Activated CD4-positive, alpha-beta T cell treated with anti-CD3 and anti-CD28 coated beads, Interleukin-2, amount 50 U/mL, for 48 hours (primary cell): ENCODE measurements around the gene RPGRIP1.
"Not testable (repeated sequence)": the region's sequence is repeated elsewhere in the genome, so short reads cannot be mapped to it uniquely, and the experiment has no call there.

Experiments used
- DNase-seq, 2 experiments: peaks; one replicate each; pipeline ENCODE4 v3.0.0-alpha.2; 2020

Gene RPGRIP1

DNA sequence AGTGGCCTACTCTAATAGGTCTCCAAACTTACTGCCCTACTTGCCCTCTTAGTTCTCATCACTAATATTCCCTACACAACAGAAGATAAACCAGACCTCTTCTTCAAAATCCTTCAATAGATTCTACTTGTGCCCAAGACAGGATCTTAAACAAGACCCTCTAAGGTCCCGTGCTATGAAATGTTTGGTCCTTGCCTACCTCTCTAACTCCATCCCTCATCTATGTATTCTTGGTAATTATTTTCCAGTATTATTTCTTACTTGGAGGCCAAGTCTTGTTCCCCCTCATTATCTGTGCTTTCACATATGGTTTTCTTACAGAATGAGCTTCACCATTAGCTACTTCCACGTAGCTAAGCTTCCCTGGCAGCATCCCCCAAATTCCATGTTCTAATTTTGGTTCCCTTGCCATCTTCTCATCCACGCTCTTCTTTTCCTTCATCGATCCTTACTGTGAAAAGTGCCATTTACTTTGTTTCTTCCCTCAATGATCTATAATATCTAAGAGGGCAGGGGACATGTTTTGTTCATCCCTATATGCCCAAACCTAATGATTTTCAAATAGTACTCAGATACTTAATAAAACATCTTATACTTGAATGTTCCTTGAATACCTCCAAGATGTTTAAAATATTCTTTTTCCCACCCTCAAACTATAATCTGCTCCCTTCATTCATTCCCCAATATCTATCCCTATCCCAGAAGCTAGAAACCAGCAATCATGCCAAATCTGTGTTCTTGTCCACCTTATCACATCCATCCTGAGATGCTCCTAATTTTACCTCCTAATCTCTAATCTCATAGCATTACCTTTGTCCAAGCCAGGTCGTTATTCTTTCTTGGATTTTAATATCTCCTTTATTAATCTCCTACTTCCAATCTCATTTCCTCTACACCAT lies 20.7 kb upstream of the RPGRIP1 start:
- DNase-seq: no peak

DNA sequence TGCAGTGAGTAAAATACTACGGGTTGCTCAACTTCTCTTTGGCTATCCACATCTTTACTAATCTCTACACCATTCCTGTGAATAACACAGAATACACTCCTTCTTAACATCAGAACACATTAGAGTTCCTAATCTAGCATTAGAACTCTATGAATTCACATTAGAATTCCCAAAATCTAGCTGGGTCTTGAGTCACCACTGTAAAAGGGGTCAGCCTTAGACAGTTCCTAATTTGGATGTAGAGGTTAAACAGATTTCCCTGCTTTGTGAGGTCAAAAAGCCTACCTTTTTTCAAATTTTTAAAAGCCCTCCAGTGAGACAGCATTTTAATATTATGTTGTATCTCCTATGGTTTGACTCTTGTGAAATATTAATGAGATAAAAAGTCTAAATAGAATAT lies 18.1 kb upstream of the RPGRIP1 start:
- DNase-seq: no peak

DNA sequence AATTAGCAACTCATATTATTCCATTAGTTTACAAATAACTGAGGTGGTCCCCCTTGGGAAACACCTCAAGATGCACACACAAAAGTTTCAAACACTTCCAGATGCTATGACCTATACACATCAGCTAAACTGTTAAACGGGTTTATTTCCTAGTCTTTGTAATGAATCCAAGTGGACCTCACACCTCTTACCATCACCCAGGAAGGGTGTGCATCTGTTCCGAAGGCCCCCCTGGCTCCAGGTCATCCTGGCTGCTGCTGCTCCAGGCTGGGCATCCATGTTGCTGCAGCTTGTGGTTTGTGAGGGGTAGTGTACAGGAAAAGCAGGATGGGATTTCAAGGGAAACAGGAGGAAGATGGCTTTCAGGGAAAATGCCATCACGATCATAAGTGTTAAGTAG lies 17.5 kb upstream of the RPGRIP1 start:
- no peak for DNase-seq

DNA sequence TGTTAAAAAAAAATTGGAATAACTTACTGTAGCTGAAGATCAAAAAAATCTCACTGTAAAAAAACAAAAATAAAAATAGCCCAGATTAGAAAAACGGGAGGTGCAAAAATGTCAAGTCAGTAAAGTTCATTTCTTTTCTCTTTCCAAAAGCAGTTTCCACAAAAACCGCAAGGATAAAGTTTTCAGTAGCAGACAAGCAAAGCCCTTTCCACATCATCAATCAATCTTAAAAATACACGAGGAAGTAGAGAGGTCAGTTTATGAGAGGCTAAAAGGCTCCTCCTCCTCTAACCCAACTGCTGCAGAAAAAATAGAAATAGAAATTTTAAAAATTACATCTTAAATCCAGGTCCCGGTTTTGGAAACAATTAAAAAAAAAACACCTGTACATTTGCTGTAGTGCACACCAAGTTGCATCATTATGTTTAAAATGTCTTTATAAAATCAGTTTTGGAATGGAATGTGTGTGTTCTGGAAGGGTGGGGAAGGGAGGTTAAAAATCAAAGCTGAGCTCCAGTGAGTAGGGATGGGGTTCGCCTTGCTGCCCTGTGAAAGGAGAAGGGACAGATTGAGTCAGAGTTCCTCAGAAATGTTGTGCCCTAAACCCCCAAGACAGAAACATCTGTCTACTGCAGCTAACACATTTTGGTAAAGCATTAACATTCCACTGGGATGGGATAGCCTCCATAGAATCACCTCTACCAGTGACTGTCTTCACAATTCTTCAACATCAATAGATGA lies 16.4 kb upstream of the RPGRIP1 start:
- DNase-seq: no peak

DNA sequence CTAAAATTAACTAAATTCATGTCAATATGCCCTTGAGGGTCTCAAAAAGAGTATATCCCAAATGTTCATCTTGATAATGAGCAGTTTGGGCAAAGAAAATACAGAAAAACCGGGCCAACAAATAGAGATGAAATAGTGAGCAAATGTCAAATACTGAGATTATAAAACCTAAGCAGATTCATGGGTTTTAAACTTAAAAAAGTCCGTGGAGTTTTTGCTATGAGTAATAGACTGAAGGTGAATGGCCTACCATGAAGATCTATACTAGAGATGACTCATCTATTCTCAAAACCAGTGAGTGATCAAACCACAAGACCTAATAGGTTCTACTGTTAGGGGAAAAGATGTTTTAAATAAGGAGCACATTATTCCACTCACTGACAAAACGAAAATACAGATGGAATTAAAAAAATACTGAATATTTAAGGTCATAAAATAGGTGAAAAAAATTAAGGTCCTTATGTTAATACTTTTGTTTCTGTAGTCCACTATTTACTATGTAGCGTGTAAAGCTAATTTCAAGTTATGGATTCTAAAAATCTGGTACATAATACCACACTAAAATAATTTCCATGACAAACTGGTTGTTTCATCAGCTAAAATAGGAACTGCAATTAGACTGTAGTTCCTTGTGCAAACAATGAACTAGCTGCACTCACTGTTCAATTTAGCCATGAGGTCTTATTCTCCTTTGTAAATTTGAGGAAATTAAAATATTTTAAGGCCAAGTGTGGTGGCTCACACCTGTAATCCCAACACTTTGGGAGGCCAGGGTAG lies 15.7 kb upstream of the RPGRIP1 start:
- no peak for DNase-seq

DNA sequence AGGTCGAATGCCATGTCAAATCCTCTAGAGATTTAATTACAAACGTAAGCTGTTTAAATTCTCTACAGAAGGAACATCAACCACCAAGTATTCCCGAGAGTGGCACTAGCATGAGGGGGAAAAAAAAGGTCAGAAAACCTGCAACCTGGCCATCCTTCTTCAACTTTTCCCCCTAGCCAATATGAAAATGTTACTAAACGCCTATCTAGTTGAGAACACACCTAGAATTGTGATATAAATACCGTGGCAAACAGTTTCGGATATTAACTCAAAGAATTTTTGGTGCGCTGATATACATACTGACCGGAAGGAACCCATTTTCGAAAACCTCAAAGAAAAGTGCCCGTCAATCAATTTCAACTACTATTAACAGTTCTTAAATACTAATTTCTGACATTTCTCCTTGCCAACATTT lies 12.4 kb upstream of the RPGRIP1 start:
- no peak for DNase-seq

DNA sequence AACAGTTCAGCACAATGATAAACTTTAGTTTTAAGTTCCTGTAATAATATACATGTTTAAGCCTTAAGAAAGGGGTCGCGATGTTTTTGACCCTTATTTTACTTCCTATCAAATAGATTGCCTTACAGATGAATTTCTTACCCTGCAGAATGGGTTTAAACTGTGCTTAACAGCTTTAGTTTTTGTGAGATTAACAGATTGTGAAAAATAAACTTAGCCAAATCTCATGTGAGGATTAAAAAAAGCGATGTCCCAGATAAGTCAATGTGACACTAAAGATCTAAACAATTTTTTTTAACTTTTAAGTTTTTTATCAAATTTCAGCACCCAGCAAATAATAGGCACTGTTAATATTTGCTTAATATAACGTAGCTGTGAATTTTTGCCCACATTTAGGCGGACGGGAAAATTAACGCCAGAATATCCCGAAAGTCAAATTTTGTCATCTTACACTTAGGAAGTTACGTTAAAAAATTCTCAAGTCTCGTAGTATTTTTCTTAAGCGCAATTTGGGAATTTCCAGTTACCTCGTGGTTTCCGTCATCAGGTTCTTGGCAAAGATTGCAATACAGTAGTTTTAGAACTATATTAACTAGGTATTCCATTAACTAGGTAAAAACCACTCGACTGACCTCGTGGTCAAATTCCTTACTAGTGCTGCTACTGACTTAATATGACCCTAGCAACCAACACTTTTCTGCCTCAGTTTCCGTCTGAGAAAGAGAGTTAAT lies 11.8 kb upstream of the RPGRIP1 start:
- DNase-seq: no peak

DNA sequence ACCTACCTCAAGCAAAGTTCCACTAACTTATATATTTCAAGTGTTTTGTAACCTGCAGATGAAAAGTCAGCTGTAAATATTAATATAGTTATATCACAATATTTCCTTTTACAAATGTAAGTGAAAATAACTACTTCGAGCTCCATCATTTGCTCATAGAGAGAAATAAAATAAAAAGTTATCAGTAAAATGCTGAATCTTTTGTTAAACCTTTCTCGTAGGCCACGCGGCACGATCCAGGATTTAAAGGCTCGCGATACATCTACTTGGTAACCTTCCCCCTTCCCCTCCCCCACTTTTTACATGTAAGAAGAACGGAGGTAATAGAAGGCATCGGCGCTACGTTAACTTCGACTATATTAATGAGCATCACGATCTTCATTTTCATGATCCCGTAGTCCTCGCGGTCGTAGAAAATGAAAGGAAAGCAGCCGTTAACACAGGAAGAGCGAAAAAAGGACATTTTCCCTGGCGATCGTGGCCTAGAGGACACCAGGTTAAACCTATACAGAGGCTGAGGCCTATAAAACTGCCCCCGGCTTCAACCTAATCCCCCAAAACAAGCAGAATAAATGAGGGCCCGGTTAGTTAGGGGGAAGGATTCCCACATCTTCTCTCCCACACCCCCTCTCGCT lies 11.1 kb upstream of the RPGRIP1 start:
- peak in 1 of 2 experiments; percentile 48 for DNase-seq

DNA sequence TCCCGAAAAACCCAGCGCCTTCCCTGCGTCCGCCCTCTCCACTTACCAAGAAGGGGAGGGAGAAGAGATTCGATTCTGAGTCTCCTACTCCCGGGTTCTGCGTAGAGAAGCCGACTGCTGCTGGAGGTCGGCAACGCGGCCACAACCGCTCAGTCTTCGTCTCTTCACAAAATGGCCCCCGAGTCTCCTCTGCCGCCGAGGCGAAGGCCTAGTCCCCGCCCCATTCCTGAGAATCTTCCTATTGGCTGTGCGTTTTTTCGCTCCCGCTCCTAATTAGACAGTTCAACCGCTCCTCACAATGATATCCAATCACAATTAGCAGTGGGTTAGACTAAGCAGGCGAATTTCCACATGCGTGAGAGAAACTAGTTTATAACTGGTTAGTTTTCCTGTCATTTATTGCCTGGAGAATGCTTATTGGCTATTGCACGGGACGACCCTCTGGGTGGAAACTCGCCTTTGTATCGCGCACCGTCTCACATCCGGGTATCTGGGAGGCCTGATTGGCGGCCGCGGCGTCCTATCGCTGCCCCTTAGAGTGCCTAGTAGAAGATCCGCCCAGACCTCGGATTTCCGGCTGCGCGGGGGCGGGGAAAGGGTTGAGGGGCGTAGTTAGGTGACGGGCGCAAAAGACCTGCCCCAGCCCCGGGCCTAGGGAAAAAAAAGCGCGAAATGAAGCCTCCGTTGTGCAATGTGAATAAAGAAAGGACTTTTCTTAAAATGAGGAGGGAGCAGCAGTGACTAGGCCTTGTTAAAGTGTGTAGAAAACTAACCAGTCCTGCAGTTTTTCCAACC lies 10.4 kb upstream of the RPGRIP1 start, which contains the start of gene HNRNPC:
Gene HNRNPC (minus strand): TSS at position 191 of the 795 bp plus-strand sequence. CDS start 35,249 bp downstream, outside the sequence.
- peak; percentile 100 for DNase-seq

DNA sequence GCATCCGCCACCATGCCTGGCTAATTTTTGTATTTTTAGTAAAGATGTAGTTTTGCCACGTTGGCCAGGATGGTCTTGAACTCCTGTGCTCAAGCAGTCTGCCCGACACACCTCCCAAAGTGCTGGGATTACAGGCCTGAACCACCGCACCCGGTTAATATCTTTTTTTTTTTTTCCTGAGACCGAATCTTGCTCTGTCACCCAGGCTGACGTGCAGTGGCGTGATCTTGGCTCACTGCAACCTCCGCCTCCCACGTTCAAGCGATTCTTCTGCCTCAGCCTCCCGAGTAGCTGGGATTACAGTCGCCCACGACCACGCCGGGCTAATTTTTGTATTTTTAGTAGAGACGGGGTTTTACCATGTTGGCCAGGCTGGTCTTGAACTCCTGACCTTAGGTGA lies 7.2 kb upstream of the RPGRIP1 start:
- not testable (repeated sequence) for DNase-seq

DNA sequence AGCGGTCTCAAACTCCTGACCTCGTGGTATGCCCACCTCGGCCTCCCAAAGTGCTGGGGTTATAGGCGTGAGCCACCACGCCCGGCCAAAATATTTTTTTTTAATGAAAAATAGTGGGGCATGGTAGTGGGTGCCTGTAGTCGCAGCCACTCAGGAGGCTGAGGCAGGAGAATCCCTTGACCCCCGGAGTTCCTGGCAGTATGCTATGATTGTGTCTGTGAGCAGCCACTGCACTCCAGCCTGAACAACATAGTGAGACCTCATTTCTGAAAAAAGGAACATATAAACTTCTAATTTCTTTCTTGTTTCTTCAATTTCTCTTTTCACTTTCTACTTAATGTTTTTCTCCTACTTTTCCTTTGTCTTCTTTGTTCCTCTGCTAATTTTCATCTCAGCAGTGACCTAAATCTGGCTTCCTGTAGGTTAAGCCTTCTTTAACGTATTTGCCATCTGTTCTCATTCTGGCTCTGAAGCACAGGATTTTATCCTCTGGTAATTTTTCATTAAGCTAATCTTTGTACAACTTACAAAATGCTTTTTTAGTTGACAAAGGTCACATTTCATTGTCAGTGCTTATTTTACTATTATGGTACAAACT lies 4.5 kb upstream of the RPGRIP1 start:
- DNase-seq: no peak

DNA sequence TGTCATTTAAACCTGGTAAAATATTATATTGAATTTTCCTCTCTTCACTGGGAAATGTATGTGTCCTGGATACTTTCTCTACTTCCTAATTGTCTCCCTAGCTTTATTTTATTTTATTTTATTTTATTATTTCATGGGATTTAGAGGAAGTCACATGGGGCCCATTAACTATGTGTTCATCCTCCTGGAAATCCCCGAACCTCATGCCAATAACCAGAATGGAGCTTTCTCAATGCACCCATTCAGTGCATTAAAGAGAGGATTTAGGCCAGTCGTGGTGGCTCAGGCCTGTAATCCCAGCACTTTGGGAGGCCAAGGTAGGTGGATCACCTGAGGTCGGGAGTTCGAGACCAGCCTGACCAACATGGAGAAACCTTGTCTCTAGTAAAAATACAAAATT lies 1.3 kb upstream of the RPGRIP1 start:
- DNase-seq: no peak

DNA sequence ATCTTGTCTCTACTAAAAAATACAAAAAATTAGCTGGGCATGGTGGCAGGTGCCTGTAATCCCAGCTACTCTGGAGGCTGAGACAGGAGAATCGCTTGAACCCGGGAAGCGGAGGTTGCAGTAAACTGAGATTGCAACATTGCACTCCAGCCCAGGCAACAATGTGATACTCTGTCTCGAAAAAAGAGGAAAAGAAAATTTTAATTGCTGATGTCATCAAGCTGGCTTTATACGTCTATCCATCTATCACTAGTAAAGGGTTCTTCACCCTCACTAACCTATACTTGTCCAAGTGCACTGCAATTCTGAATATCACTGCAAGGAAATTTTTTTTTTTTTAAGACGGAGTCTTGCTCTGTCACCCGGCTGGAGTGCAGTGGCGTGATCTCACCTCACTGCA lies 2.0 kb downstream of the RPGRIP1 start:
- DNase-seq: not testable (repeated sequence)

DNA sequence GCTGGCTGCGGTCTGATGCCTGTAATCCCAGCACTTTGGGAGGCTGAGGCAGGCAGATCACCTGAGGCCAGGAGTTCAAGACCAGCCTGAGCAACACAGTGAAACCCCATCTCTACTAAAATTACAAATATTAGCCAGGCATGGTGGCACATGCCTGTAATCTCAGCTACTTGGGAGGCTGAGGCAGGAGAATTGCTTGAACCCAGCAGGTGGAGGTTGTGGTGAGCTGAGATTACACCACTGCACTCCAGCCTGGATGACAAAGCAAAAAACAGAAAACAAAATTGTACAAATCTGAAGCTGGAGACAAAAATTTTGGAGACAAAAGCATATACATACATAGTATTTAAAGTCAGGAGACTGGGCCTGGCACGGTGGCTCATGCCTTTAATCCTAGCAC lies 6.6 kb downstream of the RPGRIP1 start:
- DNase-seq: not testable (repeated sequence)

DNA sequence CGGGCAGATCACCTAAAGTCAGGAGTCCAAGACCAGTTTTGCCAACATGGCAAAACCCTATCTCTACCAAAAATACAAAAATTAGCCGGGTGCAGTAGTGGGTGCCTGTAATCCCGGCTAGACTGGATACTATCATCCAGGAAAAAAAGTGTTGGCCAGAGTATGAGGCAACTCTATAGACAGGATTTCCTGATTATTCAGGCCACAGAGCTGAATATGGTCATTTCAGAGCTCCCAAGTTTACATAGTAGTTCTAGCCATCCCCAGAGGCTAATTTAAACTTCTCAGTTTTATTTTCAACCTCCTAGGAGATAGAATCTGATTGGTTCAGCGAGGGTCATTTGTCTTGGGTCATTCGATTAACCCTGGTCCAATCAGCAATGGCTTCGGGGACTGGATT lies 7.3 kb downstream of the RPGRIP1 start:
- no peak for DNase-seq

DNA sequence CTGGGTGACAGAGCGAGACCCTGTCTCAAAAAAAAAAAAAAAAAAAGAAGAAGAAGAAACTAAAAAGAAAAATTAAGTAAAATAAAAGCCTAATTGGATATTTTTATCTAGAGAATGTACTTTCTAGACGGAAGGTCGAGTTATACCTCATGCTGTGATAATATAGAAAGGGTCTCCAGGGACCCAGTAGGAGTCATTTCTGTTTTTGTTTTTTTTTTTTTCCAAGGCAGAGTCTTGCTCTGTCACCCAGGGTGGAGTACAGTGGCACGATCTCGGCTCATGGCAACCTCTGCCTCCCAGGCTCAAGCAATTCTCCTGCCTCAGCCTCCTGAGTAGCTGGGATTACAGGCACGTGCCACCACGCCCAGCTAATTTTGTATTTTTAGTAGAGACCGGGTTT lies 14.1 kb downstream of the RPGRIP1 start:
- DNase-seq: not testable (repeated sequence)

DNA sequence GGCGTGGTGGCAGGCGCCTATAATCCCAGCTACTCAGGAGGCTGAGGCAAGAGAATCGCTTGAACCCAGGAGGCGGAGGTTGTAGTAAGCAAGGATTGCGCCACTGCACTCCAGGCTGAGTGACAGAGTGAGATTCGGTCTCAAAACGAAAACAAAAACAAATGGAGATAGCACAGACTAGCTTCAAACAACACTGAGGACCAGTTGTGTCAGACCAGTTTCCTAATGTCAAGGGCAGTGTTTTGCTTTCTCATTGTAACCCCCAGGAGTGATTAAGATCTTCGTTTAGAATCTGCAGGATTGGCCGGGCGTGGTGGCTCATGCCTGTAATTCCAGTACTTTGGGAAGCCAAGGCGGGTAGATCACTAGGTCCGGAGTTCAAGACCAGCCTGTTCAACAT lies 18.5 kb downstream of the RPGRIP1 start:
- no peak for DNase-seq

DNA sequence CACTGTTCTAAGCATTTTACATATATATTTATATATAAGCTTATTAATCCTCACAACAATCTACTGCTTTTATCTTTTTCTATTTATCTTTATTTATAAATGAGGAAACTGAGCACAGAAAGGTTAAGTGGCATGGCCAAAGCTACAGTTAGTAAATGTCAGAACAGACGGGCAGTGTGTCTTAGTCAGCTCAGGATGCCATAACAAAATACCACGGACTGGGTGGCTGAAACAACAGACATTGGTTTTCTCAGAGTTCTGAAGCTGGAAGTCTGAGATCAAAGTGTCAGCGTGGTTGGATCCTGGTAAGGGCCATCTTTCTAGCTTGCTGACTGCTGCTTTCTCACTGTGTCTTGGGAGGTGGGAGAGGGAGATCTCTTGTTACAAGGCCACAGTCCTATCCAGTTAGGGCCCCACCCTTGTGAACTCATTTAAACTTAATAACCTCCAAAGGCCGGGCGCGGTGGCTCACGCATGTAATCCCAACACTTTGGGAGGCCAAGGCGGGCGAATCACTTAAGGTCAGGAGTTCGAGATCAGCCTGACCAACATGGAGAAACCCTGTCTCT lies 19.8 kb downstream of the RPGRIP1 start:
- no peak for DNase-seq

DNA sequence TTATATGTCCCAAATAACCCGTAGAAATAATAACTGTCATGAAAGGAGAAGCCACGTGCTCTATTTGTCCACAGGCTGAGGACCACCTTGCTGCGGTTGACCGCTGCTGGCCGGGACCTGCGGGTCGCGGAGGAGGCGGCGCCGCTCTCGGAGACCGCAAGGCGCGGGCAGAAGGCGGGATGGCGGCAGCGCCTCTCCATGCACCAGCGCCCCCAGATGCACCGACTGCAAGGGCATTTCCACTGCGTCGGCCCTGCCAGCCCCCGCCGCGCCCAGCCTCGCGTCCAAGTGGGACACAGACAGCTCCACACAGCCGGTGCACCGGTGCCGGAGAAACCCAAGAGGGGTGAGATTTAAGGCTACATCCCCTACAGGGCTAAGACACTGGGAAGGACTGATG lies 21.0 kb downstream of the RPGRIP1 start:
- DNase-seq: peak; percentile 27 to 28
